ENCODE results near the gene ITGA7.

ITGA7 gene

GRCh38 chr12:55704824-55705718 lies 2.6 kb downstream of the ITGA7 start:
- Histone ChIP-seq H2AK5ac (ENCODE audit: low read length) (no peak overlapping the region), H4K12ac (ENCODE audit: low read depth, low read length) (no peak overlapping the region), H2BK5ac (ENCODE audit: low read depth, low read length, poor library complexity) (no peak overlapping the region), H4K8ac (ENCODE audit: low read depth, low read length) (no peak overlapping the region), H3K79me1 (ENCODE audit: low read length) (no peaks in the 10 kb centered on the region), H3K14ac (ENCODE audit: low read length) (no peak overlapping the region), H3K9ac (ENCODE audit: low read length) (no peak overlapping the region), H3K4me1 (ENCODE audit: control insufficient read depth in 1 of 2, insufficient read depth in 2 of 2, low read length in 2 of 2) (peaks cover 2 to 8% of the 10 kb centered on the region in 2 experiments), H3K4ac (ENCODE audit: low read depth, low read length) (no peak overlapping the region), H2BK12ac (ENCODE audit: low read length) (no peak overlapping the region), H3K79me2 (ENCODE audit: control insufficient read depth, insufficient read depth, low read length, poor library complexity) (no peaks in the 10 kb centered on the region), H3K9me3 (ENCODE audit: insufficient read depth, low read depth, low read length) (peaks cover 3% of the 10 kb centered on the region), H3K27me3 (ENCODE audit: insufficient read depth, low read length) (peaks cover 19% of the 10 kb centered on the region), H3K36me3 (ENCODE audit: control insufficient read depth in 1 of 2, insufficient read depth in 2 of 2, low read length in 2 of 2) (no peaks in the 10 kb centered on the region), H4K91ac (ENCODE audit: low read depth, low read length) (no peak overlapping the region), H3K23ac (ENCODE audit: low read length) (no peak overlapping the region), H2BK120ac (ENCODE audit: insufficient read depth, low read length, poor library complexity) (no peak overlapping the region), H3K18ac (ENCODE audit: low read length) (no peak overlapping the region), H2AFZ (ENCODE audit: insufficient read depth, low read length, poor library complexity) (no peak overlapping the region), H3K27ac (ENCODE audit: low read depth, low read length) (no peak overlapping the region), H3K4me3 (ENCODE audit: low read depth, low read length) (no peak overlapping the region), H3K4me2 (ENCODE audit: low read length) (no peak overlapping the region)
- WGBS (ENCODE audit: extremely low coverage, insufficient coverage, insufficient read length) = no CpG with 5 or more reads among the region's 9 CpGs
- no peak for DNase-seq

GRCh38 chr12:55703901-55704761 lies 3.6 kb downstream of the ITGA7 start:
- Histone ChIP-seq H3K23ac (ENCODE audit: low read length) (no peak overlapping the region), H3K36me3 (ENCODE audit: control insufficient read depth in 1 of 2, insufficient read depth in 2 of 2, low read length in 2 of 2) (no peaks in the 10 kb centered on the region), H2AFZ (ENCODE audit: insufficient read depth, low read length, poor library complexity) (no peak overlapping the region), H3K79me1 (ENCODE audit: low read length) (no peaks in the 10 kb centered on the region), H2BK5ac (ENCODE audit: low read depth, low read length, poor library complexity) (no peak overlapping the region), H3K4me2 (ENCODE audit: low read length) (no peak overlapping the region), H3K4me1 (ENCODE audit: control insufficient read depth in 1 of 2, insufficient read depth in 2 of 2, low read length in 2 of 2) (peaks cover 2 to 8% of the 10 kb centered on the region in 2 experiments), H3K4ac (ENCODE audit: low read depth, low read length) (no peak overlapping the region), H3K27ac (ENCODE audit: low read depth, low read length) (no peak overlapping the region), H2BK120ac (ENCODE audit: insufficient read depth, low read length, poor library complexity) (no peak overlapping the region), H3K27me3 (ENCODE audit: insufficient read depth, low read length) (peaks cover 19% of the 10 kb centered on the region), H3K79me2 (ENCODE audit: control insufficient read depth, insufficient read depth, low read length, poor library complexity) (no peaks in the 10 kb centered on the region), H3K14ac (ENCODE audit: low read length) (no peak overlapping the region), H2AK5ac (ENCODE audit: low read length) (no peak overlapping the region), H4K12ac (ENCODE audit: low read depth, low read length) (no peak overlapping the region), H3K4me3 (ENCODE audit: low read depth, low read length) (no peak overlapping the region), H4K91ac (ENCODE audit: low read depth, low read length) (no peak overlapping the region), H3K9ac (ENCODE audit: low read length) (no peak overlapping the region), H3K18ac (ENCODE audit: low read length) (no peak overlapping the region), H3K9me3 (ENCODE audit: insufficient read depth, low read depth, low read length) (peaks cover 3% of the 10 kb centered on the region), H4K8ac (ENCODE audit: low read depth, low read length) (no peak overlapping the region), H2BK12ac (ENCODE audit: low read length) (no peak overlapping the region)
- DNase-seq = no peak
- no CpG with 5 or more reads among the region's 6 CpGs for WGBS (ENCODE audit: extremely low coverage, insufficient coverage, insufficient read length)

DNA sequence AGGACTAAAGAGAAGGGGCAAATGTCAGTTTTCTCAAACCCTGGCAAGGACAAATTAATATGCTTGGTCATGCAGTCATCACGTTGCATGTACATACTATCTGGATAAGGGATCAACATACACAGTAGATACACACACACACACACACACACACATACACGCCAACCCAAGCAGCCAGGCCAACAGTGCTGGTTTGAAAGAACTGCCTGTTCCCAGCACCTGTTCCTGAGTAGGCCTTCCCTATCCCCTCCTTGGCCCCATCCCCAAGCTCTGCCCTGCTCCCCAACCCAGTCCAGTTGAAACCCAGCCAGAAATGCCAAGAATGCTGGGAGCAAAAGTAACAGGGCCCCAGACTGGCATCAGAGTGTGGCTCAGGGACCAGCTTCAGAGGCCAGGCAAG lies 4.4 kb downstream of the ITGA7 start:
- Histone ChIP-seq H3K27me3 (ENCODE audit: insufficient read depth, low read length) (peaks cover 12% of the 10 kb centered on the region), H3K36me3 (ENCODE audit: control insufficient read depth in 1 of 2, insufficient read depth in 2 of 2, low read length in 2 of 2) (no peaks in the 10 kb centered on the region), H3K23ac (ENCODE audit: low read length) (no peak overlapping the region), H3K14ac (ENCODE audit: low read length) (no peak overlapping the region), H2AK5ac (ENCODE audit: low read length) (no peak overlapping the region), H3K4me1 (ENCODE audit: control insufficient read depth in 1 of 2, insufficient read depth in 2 of 2, low read length in 2 of 2) (peaks cover 2 to 8% of the 10 kb centered on the region in 2 experiments), H3K4ac (ENCODE audit: low read depth, low read length) (no peak overlapping the region), H4K12ac (ENCODE audit: low read depth, low read length) (no peak overlapping the region), H2BK12ac (ENCODE audit: low read length) (no peak overlapping the region), H3K9me3 (ENCODE audit: insufficient read depth, low read depth, low read length) (peaks cover 3% of the 10 kb centered on the region), H3K4me3 (ENCODE audit: low read depth, low read length) (no peak overlapping the region), H4K91ac (ENCODE audit: low read depth, low read length) (no peak overlapping the region), H2BK5ac (ENCODE audit: low read depth, low read length, poor library complexity) (no peak overlapping the region), H3K18ac (ENCODE audit: low read length) (no peak overlapping the region), H3K27ac (ENCODE audit: low read depth, low read length) (no peak overlapping the region), H3K4me2 (ENCODE audit: low read length) (no peak overlapping the region), H3K79me2 (ENCODE audit: control insufficient read depth, insufficient read depth, low read length, poor library complexity) (no peaks in the 10 kb centered on the region), H2BK120ac (ENCODE audit: insufficient read depth, low read length, poor library complexity) (no peak overlapping the region), H4K8ac (ENCODE audit: low read depth, low read length) (no peak overlapping the region), H2AFZ (ENCODE audit: insufficient read depth, low read length, poor library complexity) (no peak overlapping the region), H3K79me1 (ENCODE audit: low read length) (no peaks in the 10 kb centered on the region), H3K9ac (ENCODE audit: low read length) (no peak overlapping the region)
- no peak for DNase-seq
- WGBS (ENCODE audit: extremely low coverage, insufficient coverage, insufficient read length) = no CpG with 5 or more reads among the region's 2 CpGs

DNA sequence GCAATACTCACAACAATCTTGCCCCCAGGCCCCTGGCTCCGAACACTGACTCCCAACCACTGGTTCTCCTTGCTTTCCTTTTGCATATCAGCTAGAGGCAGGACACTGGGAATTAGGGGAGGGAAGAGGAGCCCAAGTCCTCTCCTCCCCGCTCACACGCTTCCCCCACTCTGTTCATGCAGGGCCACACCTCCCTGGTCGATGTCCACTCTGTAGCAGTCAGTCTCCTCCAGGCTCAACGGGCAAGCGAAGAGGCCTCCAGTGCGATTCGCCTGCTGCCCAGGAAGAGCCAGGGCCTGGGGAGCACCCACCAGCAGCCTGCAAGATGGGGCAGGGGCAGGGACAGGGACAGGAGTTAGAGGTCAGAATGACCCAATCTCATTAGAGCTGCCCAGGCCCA lies 4.8 kb downstream of the ITGA7 start:
- H3K4me2 ChIP-seq (ENCODE audit: low read length) = no peak overlapping the region
- H2AK5ac ChIP-seq (ENCODE audit: low read length) = no peak overlapping the region
- no CpG with 5 or more reads among the region's 8 CpGs for WGBS (ENCODE audit: extremely low coverage, insufficient coverage, insufficient read length)
- no peak overlapping the region for H3K18ac ChIP-seq (ENCODE audit: low read length)
- peaks cover 3% of the 10 kb centered on the region for H3K9me3 ChIP-seq (ENCODE audit: insufficient read depth, low read depth, low read length)
- H3K4ac ChIP-seq (ENCODE audit: low read depth, low read length) = no peak overlapping the region
- peaks cover 1 to 6% of the 10 kb centered on the region in 2 experiments for H3K4me1 ChIP-seq (ENCODE audit: control insufficient read depth in 1 of 2, insufficient read depth in 2 of 2, low read length in 2 of 2)
- H2BK5ac ChIP-seq (ENCODE audit: low read depth, low read length, poor library complexity) = no peak overlapping the region
- DNase-seq = no peak
- H3K36me3 ChIP-seq (ENCODE audit: control insufficient read depth in 1 of 2, insufficient read depth in 2 of 2, low read length in 2 of 2) = no peaks in the 10 kb centered on the region
- H4K12ac ChIP-seq (ENCODE audit: low read depth, low read length) = no peak overlapping the region
- H3K4me3 ChIP-seq (ENCODE audit: low read depth, low read length) = no peak overlapping the region
- H3K27ac ChIP-seq (ENCODE audit: low read depth, low read length) = no peak overlapping the region
- no peak overlapping the region for H4K8ac ChIP-seq (ENCODE audit: low read depth, low read length)
- H3K27me3 ChIP-seq (ENCODE audit: insufficient read depth, low read length) = peaks cover 10% of the 10 kb centered on the region
- no peak overlapping the region for H2BK120ac ChIP-seq (ENCODE audit: insufficient read depth, low read length, poor library complexity)
- H3K79me2 ChIP-seq (ENCODE audit: control insufficient read depth, insufficient read depth, low read length, poor library complexity) = no peaks in the 10 kb centered on the region
- H3K23ac ChIP-seq (ENCODE audit: low read length) = no peak overlapping the region
- no peak overlapping the region for H3K9ac ChIP-seq (ENCODE audit: low read length)
- H2BK12ac ChIP-seq (ENCODE audit: low read length) = no peak overlapping the region
- no peaks in the 10 kb centered on the region for H3K79me1 ChIP-seq (ENCODE audit: low read length)
- no peak overlapping the region for H4K91ac ChIP-seq (ENCODE audit: low read depth, low read length)
- H3K14ac ChIP-seq (ENCODE audit: low read length) = no peak overlapping the region
- no peak overlapping the region for H2AFZ ChIP-seq (ENCODE audit: insufficient read depth, low read length, poor library complexity)
